Right forelimb (tissue), 1 donor: ENCODE measurements around the gene PRDM7.
"Not testable (repeated sequence)": the region's sequence is repeated elsewhere in the genome, so short reads cannot be mapped to it uniquely, and the experiment has no call there.

Experiments
- DNase-seq: peaks from one replicate; pipeline ENCODE4 v3.0.0-alpha.2; 2018

The PRDM7 gene

GRCh38 chr16:90011508-90011819, 65.7 kb downstream of the PRDM7 start:
- DNase-seq = no peak

DNA sequence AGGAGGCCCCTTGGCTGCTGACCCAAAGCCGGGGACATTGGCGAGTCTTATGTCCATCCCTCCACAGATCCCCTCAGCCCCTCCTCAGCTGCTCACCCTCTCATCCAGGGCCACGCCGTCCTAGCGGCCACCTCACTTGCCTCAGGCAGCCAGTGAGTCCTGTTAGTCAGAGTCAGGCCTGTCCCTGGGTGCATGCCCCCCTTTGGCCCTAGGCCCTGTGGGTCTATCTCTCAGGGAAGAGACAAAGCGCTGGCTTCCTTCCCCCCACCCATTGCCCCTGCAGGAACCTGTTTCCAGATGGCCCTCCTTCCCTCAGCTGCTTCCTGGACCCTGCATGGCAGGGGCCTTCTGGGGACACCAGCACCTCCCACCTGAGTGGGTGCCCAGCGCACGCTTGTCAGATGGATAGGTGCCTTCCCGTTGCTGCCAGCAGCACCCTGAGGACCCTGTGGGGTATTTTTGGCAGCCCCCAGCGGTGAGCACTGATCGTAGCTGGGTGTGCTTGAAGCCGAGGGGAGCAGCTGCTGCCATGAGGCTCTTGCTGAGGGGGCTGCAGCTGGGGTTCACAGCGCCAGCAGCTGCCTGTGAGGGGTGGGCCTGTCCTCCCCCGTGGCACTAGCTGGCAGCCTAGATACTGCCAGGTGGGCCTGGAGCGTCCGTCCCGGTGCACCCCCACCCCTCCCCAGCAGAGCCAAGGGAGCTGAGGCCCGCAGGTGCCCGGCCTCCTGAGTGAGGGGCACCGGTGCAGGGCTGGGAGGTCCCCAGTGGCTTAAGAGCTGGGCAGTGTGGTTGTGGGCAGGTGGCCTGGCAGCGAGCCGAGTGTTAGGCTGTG, 66.2 kb downstream of the PRDM7 start:
- DNase-seq = no peak

DNA sequence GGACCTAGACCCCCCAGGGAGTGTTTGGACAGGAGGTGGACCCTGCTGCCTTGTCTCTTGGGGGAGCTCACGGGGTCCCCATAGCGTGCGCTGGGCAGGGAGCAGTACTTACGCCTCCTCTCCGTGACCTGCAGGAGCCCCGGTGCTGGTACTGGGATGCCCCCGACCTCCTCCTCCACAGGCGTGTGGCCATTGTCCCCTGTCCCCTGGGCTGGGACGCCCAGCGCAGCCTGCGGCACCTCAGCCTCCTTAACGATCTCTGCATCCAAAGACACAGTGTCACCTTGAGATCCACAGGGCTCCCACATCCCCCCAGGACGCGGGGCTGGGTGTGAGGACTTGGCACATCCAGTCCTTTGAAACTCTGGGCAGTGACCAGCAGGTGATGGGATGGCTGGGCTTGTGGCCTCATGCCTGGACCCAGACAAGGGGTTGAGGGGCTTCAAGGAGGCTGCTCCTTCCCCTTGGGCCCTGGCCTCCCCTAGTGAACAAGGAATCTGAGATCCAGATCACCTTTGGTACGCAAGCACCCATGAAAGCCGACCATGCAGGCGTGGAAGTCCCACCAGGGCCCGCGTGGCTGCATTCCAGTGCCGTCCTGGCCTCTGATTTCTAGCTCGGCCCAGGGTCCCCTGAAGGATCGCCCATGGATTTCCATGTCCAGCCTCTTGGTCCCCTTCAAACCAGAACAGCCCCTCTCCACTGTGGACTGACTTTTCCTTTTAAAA, 67.8 kb downstream of the PRDM7 start:
- DNase-seq = no peak

DNA sequence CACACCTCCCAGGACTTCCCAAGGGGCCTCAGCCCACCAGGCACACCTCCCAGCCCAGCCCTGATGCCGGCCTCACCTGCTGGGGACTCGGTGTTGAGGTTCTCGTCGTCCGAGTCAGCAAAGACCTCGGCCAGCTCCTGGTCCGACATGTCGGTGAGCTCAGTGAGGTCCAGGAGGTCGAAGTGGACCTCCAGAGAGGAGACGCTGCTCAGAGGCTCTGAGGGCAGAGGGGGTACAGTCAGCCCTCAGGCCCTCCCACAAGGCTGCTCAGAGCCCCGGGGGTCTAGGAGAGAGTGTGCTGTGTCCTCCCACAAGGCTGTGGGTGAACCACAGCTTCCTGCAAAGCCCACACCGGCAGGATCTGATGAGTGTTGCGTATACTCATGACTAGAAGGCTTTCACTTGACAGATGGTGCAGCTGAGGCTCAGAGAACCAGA, 68.4 kb downstream of the PRDM7 start:
- no peak for DNase-seq

GRCh38 chr16:90007635-90008234, 69.4 kb downstream of the PRDM7 start:
- DNase-seq = not testable (repeated sequence)

DNA sequence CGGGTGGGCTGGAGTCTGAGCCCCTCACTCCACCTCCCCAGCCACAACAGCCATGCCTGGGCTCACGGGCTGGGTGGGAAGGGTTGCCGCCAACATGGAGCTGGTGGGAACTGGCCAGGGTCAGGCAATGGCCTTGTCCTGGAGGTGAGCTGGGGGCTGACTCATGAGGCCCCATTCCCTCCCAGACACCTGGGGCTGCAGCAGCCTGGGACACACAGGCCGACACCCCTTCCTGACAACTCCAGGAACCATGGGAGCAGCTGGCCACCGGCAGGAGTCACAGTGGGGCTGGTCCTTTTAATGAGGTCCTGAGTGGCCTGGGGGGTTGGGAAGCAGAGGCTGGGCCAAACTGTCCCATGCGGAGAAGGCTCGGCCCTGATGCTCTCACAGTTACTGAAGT, 70.1 kb downstream of the PRDM7 start:
- no peak for DNase-seq
